GM13976 (cell line): ENCODE measurements around the gene ADAMTS19.

ENCODE experiments used
- DNase-seq: peaks from one replicate; pipeline ENCODE4 v3.0.0; 2012; ENCODE audit warnings: low spot score
- in situ Hi-C: fragments of 300-500 bp; cut with MboI; formaldehyde crosslinking; loops from one replicate; pipeline ENCODE4 v1.12.0; 2022; ENCODE audit warnings: low sequenced_read_pairs, mixed read lengths, inconsistent platforms; ENCODE audit not compliant: unreplicated experiment
- TF ChIP-seq, protein P1 (sequence below): IDR thresholded peaks from 2 replicates; pipeline ENCODE4 v1.5.1; 2012; ENCODE audit warnings: borderline replicate concordance, mild to moderate bottlenecking; ENCODE audit not compliant: insufficient read depth; ENCODE audit errors: extremely low read depth, missing control alignments, control extremely low read depth

The ADAMTS19 gene

DNA sequence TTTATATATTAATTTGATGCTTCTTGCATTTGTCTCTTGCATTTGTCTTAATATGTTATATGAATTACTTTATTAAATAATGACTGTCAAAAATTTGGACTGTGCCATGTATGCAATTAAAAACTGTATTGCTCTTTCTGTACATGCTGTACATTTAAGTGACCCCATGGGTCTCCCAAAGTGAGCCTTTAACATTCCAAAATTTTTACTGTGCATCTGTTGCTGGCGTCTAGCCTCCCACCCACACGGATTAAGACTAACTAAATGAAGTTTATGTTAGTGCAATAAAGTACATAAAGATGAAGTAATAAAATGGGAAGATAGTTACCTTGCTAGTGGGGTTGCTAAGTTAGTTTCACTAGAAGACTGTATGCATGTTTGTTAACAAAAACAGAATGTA is 48.5 kb downstream of the ADAMTS19 start:
- TF ChIP-seq, protein P1, sequence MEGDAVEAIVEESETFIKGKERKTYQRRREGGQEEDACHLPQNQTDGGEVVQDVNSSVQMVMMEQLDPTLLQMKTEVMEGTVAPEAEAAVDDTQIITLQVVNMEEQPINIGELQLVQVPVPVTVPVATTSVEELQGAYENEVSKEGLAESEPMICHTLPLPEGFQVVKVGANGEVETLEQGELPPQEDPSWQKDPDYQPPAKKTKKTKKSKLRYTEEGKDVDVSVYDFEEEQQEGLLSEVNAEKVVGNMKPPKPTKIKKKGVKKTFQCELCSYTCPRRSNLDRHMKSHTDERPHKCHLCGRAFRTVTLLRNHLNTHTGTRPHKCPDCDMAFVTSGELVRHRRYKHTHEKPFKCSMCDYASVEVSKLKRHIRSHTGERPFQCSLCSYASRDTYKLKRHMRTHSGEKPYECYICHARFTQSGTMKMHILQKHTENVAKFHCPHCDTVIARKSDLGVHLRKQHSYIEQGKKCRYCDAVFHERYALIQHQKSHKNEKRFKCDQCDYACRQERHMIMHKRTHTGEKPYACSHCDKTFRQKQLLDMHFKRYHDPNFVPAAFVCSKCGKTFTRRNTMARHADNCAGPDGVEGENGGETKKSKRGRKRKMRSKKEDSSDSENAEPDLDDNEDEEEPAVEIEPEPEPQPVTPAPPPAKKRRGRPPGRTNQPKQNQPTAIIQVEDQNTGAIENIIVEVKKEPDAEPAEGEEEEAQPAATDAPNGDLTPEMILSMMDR, result no peak
- in situ Hi-C loops, result no loop called here
- DNase-seq, result no peak

DNA sequence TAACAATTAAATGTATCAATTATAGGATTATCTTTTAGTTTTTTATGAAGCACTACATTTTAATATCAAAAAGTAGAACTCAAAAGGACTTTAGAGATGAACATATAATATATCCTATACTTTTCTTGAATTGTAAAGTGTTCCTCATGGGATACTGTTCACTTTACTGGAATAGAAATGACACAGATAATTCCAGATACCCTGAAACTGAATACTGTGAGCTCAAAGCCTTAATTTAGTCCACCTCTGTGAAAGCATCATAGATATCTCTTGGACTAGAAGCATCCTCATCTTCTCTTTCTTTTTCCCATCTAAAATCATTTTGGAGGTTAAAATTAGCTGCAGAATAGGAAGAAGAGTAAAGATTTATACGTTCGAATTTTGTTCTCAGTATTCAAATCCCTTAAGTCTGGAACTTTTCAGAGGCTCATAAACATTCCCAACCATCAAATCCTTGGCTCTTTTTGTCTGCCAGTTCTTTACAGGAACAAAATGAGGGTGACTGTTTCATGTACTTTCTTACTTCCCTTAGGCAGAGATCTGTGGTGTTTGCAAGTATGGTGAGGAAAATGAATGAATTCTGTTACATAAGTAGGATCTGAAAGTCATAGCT is 49.4 kb downstream of the ADAMTS19 start:
- TF ChIP-seq, protein P1, result no peak
- DNase-seq, result no peak
- in situ Hi-C loops, result no loop called here

DNA sequence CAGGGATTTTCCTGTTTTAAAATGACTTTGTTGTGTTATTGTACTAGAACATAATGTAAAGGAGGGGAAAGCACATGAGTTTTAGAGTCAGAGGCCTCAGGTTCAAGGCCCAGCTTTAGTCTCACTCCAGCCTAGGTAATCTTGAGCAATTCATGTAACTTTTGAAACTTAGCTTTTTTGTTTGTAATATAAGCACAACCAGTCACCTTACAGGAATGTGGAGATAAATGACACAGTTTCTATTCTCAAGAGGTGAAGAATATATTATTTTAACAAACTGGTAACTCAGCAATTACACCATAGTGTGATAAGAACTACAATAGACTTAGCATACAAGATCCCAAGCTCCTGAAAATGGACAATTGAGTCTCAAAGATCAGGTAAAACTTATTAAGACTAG is 51.2 kb downstream of the ADAMTS19 start:
- DNase-seq, result no peak
- TF ChIP-seq, protein P1, result no peak
- in situ Hi-C loops, result no loop called here

GRCh38 chr5:129541051-129541450 is 81.0 kb downstream of the ADAMTS19 start:
- in situ Hi-C loops, result no loop called here
- DNase-seq, result no peak
- TF ChIP-seq, protein P1, result no peak

DNA sequence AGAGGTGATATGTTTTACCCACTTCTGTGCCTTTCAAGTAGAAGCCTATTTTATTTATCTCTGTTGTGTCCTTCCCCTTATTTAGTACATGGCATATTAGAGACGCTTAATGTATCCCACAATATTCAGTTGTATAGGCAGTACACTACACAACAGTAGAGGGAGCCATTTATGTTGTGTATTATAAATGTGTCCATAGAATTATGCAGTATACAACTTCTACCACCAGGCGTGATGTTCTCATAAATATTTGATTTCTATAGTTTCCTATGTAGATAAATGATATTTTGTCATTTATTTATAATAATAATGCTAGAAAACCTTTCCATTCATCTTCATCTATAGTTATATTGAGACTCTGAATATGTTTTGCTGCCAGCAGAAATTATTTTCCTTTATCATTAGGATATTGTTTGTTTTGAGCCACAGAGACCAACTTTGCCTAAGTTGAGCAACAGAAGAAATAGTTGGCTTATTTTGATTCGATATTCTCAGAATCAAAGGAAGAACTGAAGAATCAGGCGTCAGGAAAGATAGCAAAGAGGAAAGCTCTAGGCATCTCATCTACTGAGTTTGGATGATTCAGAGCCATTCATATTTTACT is 81.7 kb downstream of the ADAMTS19 start:
- in situ Hi-C loops, result no loop called here
- TF ChIP-seq, protein P1, result no peak
- no peak for DNase-seq

DNA sequence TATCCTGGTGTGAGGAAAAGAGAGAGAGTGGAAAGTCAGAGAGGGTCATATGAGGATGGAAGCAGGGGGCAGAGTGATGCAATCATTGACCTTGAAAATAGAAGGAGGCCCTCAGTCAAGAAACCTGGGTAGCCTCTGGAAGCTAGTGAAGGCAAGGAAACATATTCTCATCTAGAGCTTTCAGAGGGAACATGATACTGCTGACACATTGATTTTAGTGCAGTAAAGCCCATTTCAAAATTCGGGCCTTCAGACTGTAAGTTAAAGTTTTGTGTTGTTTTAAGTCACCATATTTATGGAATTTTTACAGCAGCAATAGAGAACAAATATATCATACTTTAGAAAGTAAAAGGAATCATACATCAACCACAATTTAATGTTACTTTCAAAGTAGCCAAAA is 87.0 kb downstream of the ADAMTS19 start:
- TF ChIP-seq, protein P1, result no peak
- in situ Hi-C loops, result no loop called here
- no peak for DNase-seq
